Esophagus squamous epithelium (tissue), 5 donors: ENCODE measurements around the gene CHST2. TPM values are rescaled to one million over a fixed set of nuclear protein-coding genes. Genes with fewer than 3 reads are reported as not detected.

Experiments used
- DNase-seq: peaks from one replicate; lab custom pipeline; 2025; lab: John Stamatoyannopoulos, UW
- H3K27ac ChIP-seq, 4 donors: fragments of 200-600 bp; sonication (generic); one replicate each; pipeline ENCODE4 v1.5.1; 2016 to 2019; ENCODE audit warnings: mild to moderate bottlenecking in 1 of 4
- H3K27me3 ChIP-seq, 4 donors: fragments of 200-600 bp; sonication (generic); 1 replicate in 3 of 4; 2 replicates in 1 of 4; pipeline versions ENCODE4 v1.5.1 to v1.6.0; 2017 to 2021; ENCODE audit warnings: antibody characterized with exemption in 1 of 4
- H3K36me3 ChIP-seq, 3 donors: fragments of 200-600 bp; sonication (generic); one replicate each; pipeline ENCODE4 v1.5.1; 2016 to 2019
- H3K4me1 ChIP-seq, 3 donors: fragments of 200-600 bp; sonication (generic); one replicate each; pipeline ENCODE4 v1.5.1; 2017 to 2019
- H3K4me3 ChIP-seq, 4 donors: fragments of 200-600 bp; sonication (generic); 1 replicate in 3 of 4; 2 replicates in 1 of 4; pipeline ENCODE4 v1.5.1; 2016 to 2019; ENCODE audit warnings: mild to moderate bottlenecking in 2 of 4, moderate library complexity in 1 of 4
- H3K9me3 ChIP-seq, 3 donors: fragments of 200-600 bp; sonication (generic); one replicate each; pipeline ENCODE4 v1.5.1; 2016 to 2019
- POLR2A ChIP-seq, 4 donors: fragments of 450-650 bp; IDR thresholded peaks; one replicate each; pipeline ENCODE4 v1.6.1; 2017; ENCODE audit warnings: antibody characterized with exemption in 4 of 4, mild to moderate bottlenecking in 4 of 4, moderate library complexity in 3 of 4
- WGBS, 2 donors: methylation state at CpG; one replicate each; pipeline ENCODE4 v1.1.5; 2018; 5-methylcytosine and 5-hydroxymethylcytosine counted together
- intact Hi-C: fragments of 100-400 bp; cut with DNase I; formaldehyde crosslinking; loops from one replicate; pipeline ENCODE4 v1.15.0; 2022
- total RNA-seq, 4 donors: library from RNA; depleted of rRNA; stranded (reverse); fragments of >200 nt; gene quantifications; one replicate each; pipeline ENCODE4 v1.1.0, GENCODE V29; 2016
- TF ChIP-seq, protein P1 (sequence below), 6 experiments: fragments of 450-650 bp in 4 of 6; fragments of 200-600 bp in 2 of 6; sonication (generic) in 2 of 6; IDR thresholded peaks; one replicate each; pipeline ENCODE4 v1.5.1; 2016 to 2019; ENCODE audit warnings: antibody characterized with exemption in 6 of 6, mild to moderate bottlenecking in 4 of 6, moderate library complexity in 4 of 6
- donor health status: DM: yes; HTN: yes; CAD: no.

Gene CHST2
- total RNA-seq, 4 donors from 2014 or later = 0.76 to 3.1 (median 1.6) TPM

DNA sequence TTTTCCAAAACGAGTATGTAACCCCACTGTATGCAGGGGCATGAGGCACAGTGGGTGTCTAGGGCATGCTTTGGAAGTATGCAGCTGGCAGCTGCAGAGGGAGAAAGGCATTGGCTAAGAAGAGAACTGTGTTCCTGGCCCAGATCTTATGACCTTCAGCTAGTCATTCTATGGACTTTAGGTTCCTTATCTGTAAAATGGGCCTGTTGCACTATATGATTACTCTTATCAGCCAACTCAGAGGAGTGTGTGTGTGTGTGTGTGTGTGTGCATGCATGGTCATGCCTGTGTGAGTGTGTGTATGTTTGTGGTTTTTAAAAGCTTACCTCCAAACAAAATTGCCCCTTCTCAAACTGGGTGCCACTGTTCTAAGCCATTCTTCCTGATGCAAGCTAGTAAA lies 27.4 kb upstream of the CHST2 start:
- WGBS, 2 donors = 60 to 69% methylated on average over 1 of the region's 1 CpG
- peaks cover 0 to 6% (median 0%) of the 10 kb centered on the region in 4 donors for H3K27me3 ChIP-seq
- H3K36me3 ChIP-seq = no peaks in the 10 kb centered on the region
- H3K4me3 ChIP-seq = no peak overlapping the region
- intact Hi-C loops = no loop called here
- no peak for DNase-seq
- TF ChIP-seq POLR2A (IDR thresholded peaks at IDR 0.05) = no peak
- TF ChIP-seq, protein P1, sequence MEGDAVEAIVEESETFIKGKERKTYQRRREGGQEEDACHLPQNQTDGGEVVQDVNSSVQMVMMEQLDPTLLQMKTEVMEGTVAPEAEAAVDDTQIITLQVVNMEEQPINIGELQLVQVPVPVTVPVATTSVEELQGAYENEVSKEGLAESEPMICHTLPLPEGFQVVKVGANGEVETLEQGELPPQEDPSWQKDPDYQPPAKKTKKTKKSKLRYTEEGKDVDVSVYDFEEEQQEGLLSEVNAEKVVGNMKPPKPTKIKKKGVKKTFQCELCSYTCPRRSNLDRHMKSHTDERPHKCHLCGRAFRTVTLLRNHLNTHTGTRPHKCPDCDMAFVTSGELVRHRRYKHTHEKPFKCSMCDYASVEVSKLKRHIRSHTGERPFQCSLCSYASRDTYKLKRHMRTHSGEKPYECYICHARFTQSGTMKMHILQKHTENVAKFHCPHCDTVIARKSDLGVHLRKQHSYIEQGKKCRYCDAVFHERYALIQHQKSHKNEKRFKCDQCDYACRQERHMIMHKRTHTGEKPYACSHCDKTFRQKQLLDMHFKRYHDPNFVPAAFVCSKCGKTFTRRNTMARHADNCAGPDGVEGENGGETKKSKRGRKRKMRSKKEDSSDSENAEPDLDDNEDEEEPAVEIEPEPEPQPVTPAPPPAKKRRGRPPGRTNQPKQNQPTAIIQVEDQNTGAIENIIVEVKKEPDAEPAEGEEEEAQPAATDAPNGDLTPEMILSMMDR (IDR thresholded peaks at IDR 0.05) = no peak
- no peak overlapping the region for H3K27ac ChIP-seq
- no peaks in the 10 kb centered on the region for H3K4me1 ChIP-seq
- H3K9me3 ChIP-seq = no peaks in the 10 kb centered on the region

DNA sequence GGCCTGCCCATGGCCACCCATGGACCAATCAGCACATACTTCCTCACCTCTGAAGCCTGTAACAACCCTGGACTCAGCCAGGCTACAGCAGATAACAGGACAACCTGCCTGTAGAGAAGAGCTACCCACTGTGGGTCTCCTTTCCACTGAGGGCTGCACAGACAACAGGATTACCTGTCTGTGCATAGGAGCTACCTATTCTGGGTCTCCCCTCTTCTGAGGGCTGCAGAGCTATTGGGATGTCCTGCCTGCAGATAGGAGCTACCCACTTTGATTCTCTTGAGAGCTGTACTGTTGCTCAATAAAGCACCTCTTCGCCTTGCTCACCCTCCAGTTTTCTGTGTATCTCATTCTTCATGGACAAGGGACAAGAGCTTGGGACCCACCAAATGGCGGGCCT lies 23.8 kb upstream of the CHST2 start:
- Histone ChIP-seq H3K27me3 (peaks cover 0 to 12% (median 0%) of the 10 kb centered on the region in 4 donors), H3K9me3 (no peaks in the 10 kb centered on the region), H3K4me1 (no peaks in the 10 kb centered on the region), H3K36me3 (no peaks in the 10 kb centered on the region), H3K4me3 (no peak overlapping the region), H3K27ac (no peak overlapping the region)
- 57% methylated on average over 1 of the region's 2 CpGs; no CpG with 5 or more reads in 1 of the 2 donors for WGBS, 2 donors
- no peak for TF ChIP-seq POLR2A (IDR thresholded peaks at IDR 0.05)
- TF ChIP-seq, protein P1 (IDR thresholded peaks at IDR 0.05) = no peak
- DNase-seq = no peak
- intact Hi-C loops = no loop called here

DNA sequence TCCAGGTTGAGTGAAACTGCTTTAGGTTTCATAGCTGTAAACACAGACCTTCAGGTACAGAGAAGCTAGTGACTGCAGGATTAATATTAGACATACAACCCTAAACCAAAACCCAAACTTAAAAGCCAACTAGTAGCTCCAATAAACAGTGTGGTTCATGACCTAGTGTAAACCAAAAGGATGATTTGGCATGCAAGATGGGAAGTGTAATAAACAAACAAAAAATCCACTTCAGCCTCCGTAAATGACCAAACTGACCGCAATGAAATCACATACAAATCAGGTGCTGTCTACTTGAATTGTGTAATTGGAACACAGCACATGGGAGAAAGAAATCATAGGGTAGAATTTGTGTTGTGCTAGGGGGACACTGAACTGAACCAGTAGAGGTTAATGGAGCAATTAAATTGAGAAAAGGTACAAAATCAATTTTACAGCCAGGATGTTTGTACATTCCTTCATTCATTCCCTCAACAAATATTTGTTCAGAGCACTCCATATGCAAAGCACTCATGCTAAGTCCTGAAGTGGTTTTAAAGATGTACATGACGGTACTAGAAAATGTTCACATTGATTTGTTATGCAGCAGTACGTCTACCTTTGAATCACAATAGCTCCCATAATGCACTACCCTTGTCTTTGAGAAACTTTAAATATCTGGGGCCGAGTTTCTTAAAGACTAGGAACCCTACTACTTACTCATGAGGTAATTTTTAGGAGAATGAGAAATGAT lies 21.4 kb upstream of the CHST2 start:
- peaks cover 0 to 15% (median 0%) of the 10 kb centered on the region in 4 donors for H3K27me3 ChIP-seq
- intact Hi-C loops = no loop called here
- no peak for DNase-seq
- H3K4me1 ChIP-seq = no peaks in the 10 kb centered on the region
- H3K36me3 ChIP-seq = no peaks in the 10 kb centered on the region
- no peak for TF ChIP-seq POLR2A (IDR thresholded peaks at IDR 0.05)
- TF ChIP-seq, protein P1 (IDR thresholded peaks at IDR 0.05) = no peak
- H3K9me3 ChIP-seq = no peaks in the 10 kb centered on the region
- no peak overlapping the region for H3K27ac ChIP-seq
- 73 to 78% methylated on average over 5 of the region's 5 CpGs for WGBS, 2 donors
- H3K4me3 ChIP-seq = no peak overlapping the region

DNA sequence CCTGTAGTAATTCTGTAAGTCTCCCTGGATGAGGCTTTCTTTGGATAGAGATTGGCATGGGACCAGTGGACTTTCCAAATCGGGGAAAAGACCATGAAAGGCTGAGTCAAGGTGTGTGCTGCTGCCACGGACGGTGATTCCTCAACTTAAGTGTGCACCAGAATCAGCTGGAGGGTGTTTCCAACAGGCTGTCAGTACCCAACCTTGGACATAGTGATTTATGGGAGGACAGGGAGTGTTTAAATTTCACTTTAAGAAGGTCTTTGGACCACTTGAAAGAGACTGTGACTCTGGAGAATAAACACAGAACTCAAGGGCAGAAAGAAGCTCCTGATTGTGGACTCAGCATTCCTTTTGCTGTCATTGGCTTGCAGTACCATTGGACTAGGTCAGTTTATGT lies 20.4 kb upstream of the CHST2 start:
- H3K4me1 ChIP-seq = no peaks in the 10 kb centered on the region
- no peak overlapping the region for H3K4me3 ChIP-seq
- 50 to 72% methylated on average over 3 of the region's 3 CpGs for WGBS, 2 donors
- peaks cover 0 to 15% (median 0%) of the 10 kb centered on the region in 4 donors for H3K27me3 ChIP-seq
- intact Hi-C loops = no loop called here
- H3K36me3 ChIP-seq = no peaks in the 10 kb centered on the region
- DNase-seq = no peak
- peaks cover 0 to 5% (median 1%) of the 10 kb centered on the region in 3 donors for H3K9me3 ChIP-seq
- TF ChIP-seq POLR2A (IDR thresholded peaks at IDR 0.05) = no peak
- TF ChIP-seq, protein P1 (IDR thresholded peaks at IDR 0.05) = no peak
- H3K27ac ChIP-seq = no peak overlapping the region

DNA sequence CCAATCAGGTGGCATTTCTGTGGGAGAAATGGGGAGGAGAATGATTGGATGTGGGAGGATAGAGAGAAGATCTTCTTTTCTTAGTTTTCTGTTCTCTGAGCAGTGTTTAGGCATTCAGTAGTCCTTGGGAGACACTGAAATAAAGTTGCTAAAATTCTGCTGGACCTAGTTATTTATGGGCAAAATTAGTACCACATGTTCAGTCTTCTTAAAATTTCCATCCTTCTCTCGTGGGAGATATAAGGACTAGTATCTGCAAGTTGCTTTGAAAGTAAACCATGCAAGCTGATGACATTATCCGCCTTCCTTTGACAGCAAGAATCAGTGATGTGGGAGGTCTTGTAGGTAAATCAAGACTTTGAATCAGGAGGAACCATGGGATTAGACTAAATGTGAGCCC lies 19.9 kb upstream of the CHST2 start:
- intact Hi-C loops = no loop called here

More for the DNA sequence above, 19.9 kb upstream of the CHST2 start:
- DNase-seq = no peak
- Histone ChIP-seq H3K4me1 (no peaks in the 10 kb centered on the region), H3K27ac (no peak overlapping the region), H3K27me3 (peaks cover 0 to 15% (median 0%) of the 10 kb centered on the region in 4 donors), H3K9me3 (peaks cover 0 to 10% (median 6%) of the 10 kb centered on the region in 3 donors), H3K4me3 (no peak overlapping the region), H3K36me3 (no peaks in the 10 kb centered on the region)
- TF ChIP-seq, protein P1 (IDR thresholded peaks at IDR 0.05) = no peak
- no peak for TF ChIP-seq POLR2A (IDR thresholded peaks at IDR 0.05)
- 77 to 82% methylated on average over 2 of the region's 2 CpGs for WGBS, 2 donors
